Mucosa of gallbladder (tissue), 1 donor: Measurements from ENCODE around the gene JARID2. TPM values are rescaled to one million over a fixed set of nuclear protein-coding genes. Genes with fewer than 3 reads are reported as not detected.
A peak's percentile ranks its signal among the peaks of the same experiment; 100 is the strongest.
"Not testable (repeated sequence)": the region's sequence is repeated elsewhere in the genome, so short reads cannot be mapped to it uniquely, and the experiment has no call there.

Experiments used
- DNase-seq: peaks from one replicate; pipeline ENCODE4 v3.0.0-alpha.2; 2020; ENCODE audit warnings: low spot score
- total RNA-seq: library from RNA; stranded (reverse); gene quantifications from one replicate; pipeline ENCODE4 v1.2.1, GENCODE V29; 2021
- donor health status: DM: no; HTN: no; CAD: no.

JARID2 gene
- total RNA-seq, 1 donor from 2014 or later = 10.7 TPM

GRCh38 chr6:15288856-15289255 lies 43.0 kb downstream of the JARID2 start:
- DNase-seq = no peak

DNA sequence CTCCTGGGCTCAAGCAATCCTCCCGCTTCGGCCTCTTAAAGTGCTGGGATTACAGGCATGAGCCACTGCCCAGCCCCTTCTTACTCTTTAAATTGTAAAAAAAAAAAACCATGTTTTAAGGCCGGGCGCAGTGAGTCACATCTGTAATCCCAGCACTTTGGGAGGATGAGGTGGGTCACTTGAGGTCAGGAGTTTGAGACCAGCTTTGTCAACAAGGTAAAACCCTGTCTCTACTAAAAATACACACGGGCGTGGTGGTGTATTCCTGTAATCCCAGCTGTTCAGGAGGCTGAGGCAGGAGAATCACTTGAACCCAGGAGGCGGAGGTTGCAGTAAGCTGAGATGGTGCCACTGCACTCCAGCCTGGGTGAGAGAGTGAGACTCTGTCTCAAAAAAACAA lies 43.6 kb downstream of the JARID2 start:
- DNase-seq = not testable (repeated sequence)

GRCh38 chr6:15290067-15290680 lies 44.3 kb downstream of the JARID2 start:
- DNase-seq = no peak

DNA sequence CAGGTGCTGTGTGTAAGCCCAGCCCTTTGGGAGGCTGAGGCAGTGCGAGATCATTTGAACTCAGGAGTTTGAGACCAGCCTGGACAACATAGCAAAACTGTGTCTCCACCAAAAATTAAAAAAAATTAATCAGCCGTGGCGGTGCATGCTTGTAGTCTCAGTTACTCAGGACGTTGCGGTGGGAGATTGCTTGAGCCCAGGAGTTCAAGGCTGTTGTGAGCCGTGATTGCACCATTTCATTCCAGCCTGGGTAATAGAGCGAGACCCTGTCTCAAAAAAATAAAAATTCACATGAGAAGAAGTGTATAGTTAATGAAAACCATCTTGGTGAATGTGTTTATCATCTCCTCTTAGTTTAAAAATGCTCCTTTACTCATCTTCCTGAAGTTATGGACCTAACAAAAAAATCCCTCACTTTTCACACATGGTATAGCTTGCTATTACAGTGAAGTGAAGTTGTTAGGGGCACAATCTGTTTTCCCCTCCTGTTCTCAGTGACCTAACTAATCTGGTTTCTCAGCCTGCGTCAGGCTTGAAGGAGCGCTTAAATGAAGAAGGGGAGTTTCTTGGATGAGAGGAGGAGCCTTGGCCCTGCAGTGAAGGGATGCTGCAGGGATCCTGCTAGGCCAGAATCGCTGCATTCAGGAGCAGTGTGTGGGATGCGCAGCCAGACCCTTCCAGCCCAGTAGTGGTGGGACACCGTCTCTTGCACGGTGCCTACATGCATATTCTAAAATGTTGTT lies 45.3 kb downstream of the JARID2 start:
- no peak for DNase-seq

DNA sequence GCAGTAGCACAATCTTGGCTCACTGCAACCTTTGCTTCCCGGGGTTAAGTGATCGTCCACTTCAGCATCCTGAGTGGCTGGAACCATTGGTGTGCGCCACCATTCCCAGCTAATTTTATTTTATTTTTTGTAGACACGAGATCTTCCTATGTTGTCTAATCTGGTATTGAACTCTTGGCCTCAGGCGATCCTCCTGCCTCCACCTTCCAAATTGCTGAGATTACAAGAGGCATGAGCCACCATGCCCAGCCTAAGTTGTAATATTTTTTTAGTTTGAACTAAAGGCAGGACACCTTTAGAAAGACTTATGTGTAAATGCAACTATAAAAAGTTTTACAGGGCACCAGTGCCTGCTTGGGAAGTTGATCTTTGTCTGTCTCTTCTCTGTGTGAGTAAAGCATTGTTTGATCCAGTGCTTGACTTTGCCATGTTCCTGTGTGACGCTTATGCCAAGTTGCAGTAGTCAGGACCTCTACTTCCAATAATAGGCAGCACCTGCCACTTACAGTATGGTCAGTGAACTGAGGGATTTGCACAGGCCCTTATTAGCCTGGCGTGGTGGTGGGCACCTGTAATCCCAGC lies 46.9 kb downstream of the JARID2 start:
- DNase-seq = no peak

DNA sequence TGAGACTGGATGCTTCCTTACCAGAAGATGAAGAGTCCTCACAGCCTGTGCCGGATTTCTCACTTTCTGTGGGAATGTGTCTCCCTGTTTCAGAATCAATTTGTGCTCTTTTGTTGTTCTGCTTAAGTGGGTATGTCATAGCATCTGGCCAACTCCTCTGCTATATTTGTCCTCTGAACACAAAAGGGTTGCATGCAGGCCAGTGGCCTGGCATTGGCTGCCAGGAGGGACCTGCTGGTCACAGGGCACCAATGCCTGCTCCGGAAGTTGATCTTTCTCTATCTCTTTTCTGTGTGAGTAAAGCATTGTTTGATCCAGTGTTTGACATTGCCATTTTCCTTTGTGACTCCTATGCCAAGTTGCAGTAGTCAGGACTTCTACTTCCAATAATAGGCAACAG lies 47.8 kb downstream of the JARID2 start:
- DNase-seq = no peak

GRCh38 chr6:15294504-15294903 lies 48.6 kb downstream of the JARID2 start:
- no peak for DNase-seq

GRCh38 chr6:15296249-15296648 lies 50.4 kb downstream of the JARID2 start:
- no peak for DNase-seq

GRCh38 chr6:15296735-15297134 lies 50.9 kb downstream of the JARID2 start:
- no peak for DNase-seq

GRCh38 chr6:15297167-15297566 lies 51.3 kb downstream of the JARID2 start:
- DNase-seq = not testable (repeated sequence)

GRCh38 chr6:15297895-15298590 lies 52.2 kb downstream of the JARID2 start:
- no peak for DNase-seq

- DNase-seq = peak; percentile 24
Measured at GRCh38 chr6:15299430-15300131, 53.7 kb downstream of the JARID2 start.

- no peak for DNase-seq
Measured at GRCh38 chr6:15301179-15302006, 55.5 kb downstream of the JARID2 start.

GRCh38 chr6:15303162-15303919 lies 57.5 kb downstream of the JARID2 start:
- DNase-seq = no peak

GRCh38 chr6:15303920-15304291 lies 58.0 kb downstream of the JARID2 start:
- DNase-seq = no peak

- DNase-seq = no peak
Measured at GRCh38 chr6:15304337-15305042, 58.6 kb downstream of the JARID2 start.

DNA sequence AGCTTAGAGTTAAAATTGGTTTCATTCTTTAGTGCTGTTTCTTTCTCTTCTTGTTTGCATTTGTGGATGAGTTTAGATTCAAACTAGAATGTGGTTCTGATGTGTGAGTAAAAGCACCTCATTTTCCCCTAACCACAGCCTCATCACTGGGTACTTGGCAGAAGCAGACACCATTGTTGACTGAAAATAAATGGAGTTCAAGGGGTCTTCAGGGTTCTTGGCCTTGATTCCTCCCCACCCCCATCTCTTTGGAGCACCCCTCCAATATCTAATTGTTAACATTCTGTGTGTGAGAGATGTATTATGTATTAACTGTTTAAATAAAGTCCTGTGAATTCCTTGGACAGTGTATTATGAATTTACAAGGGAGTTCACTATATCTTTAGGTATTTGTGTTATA lies 59.6 kb downstream of the JARID2 start:
- no peak for DNase-seq

DNA sequence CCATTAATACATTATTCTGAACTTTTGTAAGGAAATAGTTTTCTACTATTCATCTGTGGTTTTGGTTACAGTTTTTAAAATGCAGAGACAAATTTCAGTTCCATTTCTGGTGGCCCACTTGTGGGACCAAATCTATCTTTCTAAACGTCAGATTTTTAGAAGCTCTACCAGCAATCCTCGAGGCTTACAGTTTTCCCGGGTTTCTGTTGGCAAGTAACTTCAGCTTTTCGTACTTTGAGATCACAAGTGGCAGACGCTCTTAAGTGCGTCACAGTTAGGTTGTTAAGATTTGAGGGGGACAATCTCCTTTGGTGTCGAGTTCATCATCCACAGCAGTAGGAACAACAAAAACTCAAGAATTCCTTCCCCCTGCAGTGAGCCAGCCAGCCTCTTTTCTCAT lies 60.0 kb downstream of the JARID2 start:
- DNase-seq = no peak

GRCh38 chr6:15308435-15309213 lies 62.8 kb downstream of the JARID2 start:
- DNase-seq = no peak
